HCT116 (cell line): Measurements from ENCODE around the gene EVI5. TPM values are rescaled to one million over a fixed set of nuclear protein-coding genes. Genes with fewer than 3 reads are reported as not detected.

Source experiments
- ATAC-seq: fragments of 200-7000 bp; cut with Tn5 transposase; 2 replicates; pipeline ENCODE4 v1.9.1; 2020; ENCODE audit warnings: mild to moderate bottlenecking, moderate library complexity
- BruUV-seq: library from RNA; stranded (reverse); fragments of 400-500 nt; replicated peaks from 2 replicates; lab custom pipeline; 2021; lab: Mats Ljungman, UMichigan
- CTCF ChIA-PET: fragments of 300-600 bp; sonication (Branson Sonifier 250); formaldehyde crosslinking; loops from one replicate; lab custom pipeline; 2021; ENCODE audit warnings: antibody characterized with exemption; lab: Charles Lee
- POLR2A ChIA-PET: fragments of 300-600, 350-600 bp; sonication (Branson Sonifier 250); formaldehyde crosslinking; loops from one replicate; lab custom pipeline; 2021; ENCODE audit warnings: antibody characterized with exemption; lab: Charles Lee
- RAD21 ChIA-PET, 2 experiments: fragments of 300-600 bp; sonication (Branson Sonifier 250); formaldehyde crosslinking; loops; one replicate each; lab custom pipeline; 2023; ENCODE audit warnings: low total read pairs in 2 of 2; ENCODE audit not compliant: uncharacterized antibody in 2 of 2, unreplicated experiment in 2 of 2, low non-redundant PET in 1 of 2; lab: Charles Lee
- DNase-seq: peaks from one replicate; pipeline ENCODE4 v3.0.0-alpha.2; 2010; ENCODE audit warnings: low read depth, low spot score
- H2AFZ ChIP-seq: fragments of 200-600 bp; shearing (Covaris generic), sonication (generic); 2 replicates; pipeline ENCODE4 v1.6.1; 2017; ENCODE audit warnings: low read depth, mixed run types, mixed read lengths, antibody characterized with exemption, low read length; ENCODE audit not compliant: poor library complexity, severe bottlenecking
- H3K27ac ChIP-seq: 2 replicates; pipeline ENCODE4 v1.5.1; 2012; ENCODE audit warnings: low read depth, low read length
- H3K27me3 ChIP-seq: fragments of 200-600 bp; sonication (generic); 2 replicates; pipeline ENCODE4 v1.6.1; 2016; ENCODE audit warnings: mixed run types, low read length, mixed read lengths; ENCODE audit not compliant: insufficient read depth
- H3K36me3 ChIP-seq, 2 experiments: fragments of 200-500 bp in 1 of 2; fragments of 200-600 bp in 1 of 2; sonication (Bioruptor generic) in 1 of 2; sonication (generic) in 1 of 2; 2 replicates each; pipeline versions ENCODE4 v1.5.1 to v1.6.1; 2014 to 2016; ENCODE audit warnings: low read length in 2 of 2, inconsistent platforms in 1 of 2, mixed read lengths in 1 of 2, mixed run types in 1 of 2; ENCODE audit not compliant: insufficient read depth in 2 of 2, control insufficient read depth in 1 of 2
- H3K4me1 ChIP-seq, 2 experiments: fragments of 200-600 bp in 1 of 2; sonication (generic) in 1 of 2; 2 replicates each; pipeline versions ENCODE4 v1.5.1 to v1.6.1; 2012 to 2017; ENCODE audit warnings: low read length in 2 of 2, inconsistent platforms in 1 of 2, mild to moderate bottlenecking in 1 of 2, mixed read lengths in 1 of 2, mixed run types in 1 of 2, moderate library complexity in 1 of 2; ENCODE audit not compliant: insufficient read depth in 2 of 2, control insufficient read depth in 1 of 2
- H3K4me2 ChIP-seq: fragments of 200-600 bp; sonication (generic); 2 replicates; pipeline ENCODE4 v1.6.1; 2017; ENCODE audit warnings: mixed run types, low read length, mixed read lengths
- H3K4me3 ChIP-seq, 2 experiments: fragments of 200-600 bp in 1 of 2; sonication (generic) in 1 of 2; replicated peaks in 1 of 2; 2 replicates each; pipeline ENCODE4 v1.5.1; 2011 to 2016; ENCODE audit warnings: low read length in 2 of 2, control low read depth in 1 of 2, low read depth in 1 of 2, mild to moderate bottlenecking in 1 of 2, mixed read lengths in 1 of 2, mixed run types in 1 of 2
- H3K79me2 ChIP-seq: fragments of 200-600 bp; sonication (generic); 2 replicates; pipeline ENCODE4 v1.6.1; 2017; ENCODE audit warnings: mild to moderate bottlenecking, mixed run types, low read length, moderate library complexity, mixed read lengths; ENCODE audit not compliant: insufficient read depth
- H3K9ac ChIP-seq: fragments of 200-600 bp; sonication (generic); 2 replicates; pipeline ENCODE4 v1.6.1; 2016; ENCODE audit warnings: low read length, mixed read lengths
- H3K9me2 ChIP-seq: fragments of 200-600 bp; sonication (generic), shearing (Covaris generic); 2 replicates; pipeline ENCODE4 v1.6.1; 2017; ENCODE audit warnings: mixed run types, mild to moderate bottlenecking, moderate library complexity; ENCODE audit not compliant: insufficient read depth
- H3K9me3 ChIP-seq, 2 experiments: fragments of 200-500 bp in 1 of 2; fragments of 200-600 bp in 1 of 2; sonication (Bioruptor generic) in 1 of 2; sonication (generic) in 1 of 2; 2 replicates each; pipeline ENCODE4 v1.6.1; 2014 to 2017; ENCODE audit warnings: low read length in 2 of 2, mixed read lengths in 2 of 2, inconsistent platforms in 1 of 2, low read depth in 1 of 2, mild to moderate bottlenecking in 1 of 2, mixed run types in 1 of 2, moderate library complexity in 1 of 2; ENCODE audit not compliant: control insufficient read depth in 1 of 2, insufficient read depth in 1 of 2
- H4K20me1 ChIP-seq: fragments of 200-600 bp; sonication (generic), shearing (Covaris generic); 2 replicates; pipeline ENCODE4 v1.6.1; 2017; ENCODE audit warnings: mixed run types, mild to moderate bottlenecking, moderate library complexity; ENCODE audit not compliant: insufficient read depth
- CBX3 ChIP-seq: IDR thresholded peaks from 2 replicates; pipeline ENCODE4 v1.6.1; 2012; ENCODE audit warnings: low read depth
- EGR1 ChIP-seq: IDR thresholded peaks from 2 replicates; pipeline ENCODE4 v1.6.1; 2012; ENCODE audit warnings: low read depth
- EZH2 ChIP-seq: fragments of 200-600 bp; sonication (generic); IDR thresholded peaks from 2 replicates; pipeline ENCODE4 v1.6.1; 2017; ENCODE audit warnings: antibody characterized with exemption, mixed run types
- POLR2AphosphoS5 ChIP-seq: IDR thresholded peaks from 2 replicates; pipeline ENCODE4 v1.6.1; 2011; ENCODE audit warnings: mild to moderate bottlenecking, low read depth, low read length, moderate library complexity
- REST ChIP-seq: IDR thresholded peaks from 2 replicates; pipeline ENCODE4 v1.6.1; 2012; ENCODE audit warnings: low read depth
- SP1 ChIP-seq: IDR thresholded peaks from 2 replicates; pipeline ENCODE4 v1.6.1; 2012; ENCODE audit warnings: low read depth
- SRF ChIP-seq: IDR thresholded peaks from 2 replicates; pipeline ENCODE4 v1.6.1; 2012; ENCODE audit warnings: low read depth
- YY1 ChIP-seq: IDR thresholded peaks from 2 replicates; pipeline ENCODE4 v1.6.1; 2011; ENCODE audit warnings: low read length, low read depth, moderate library complexity, mild to moderate bottlenecking; ENCODE audit not compliant: insufficient replicate concordance; ENCODE audit errors: extremely low read depth
- ZFX ChIP-seq: fragments of 450-650 bp; IDR thresholded peaks from 2 replicates; pipeline ENCODE4 v1.6.1; 2017
- ZNF274 ChIP-seq: fragments of 200-500 bp; sonication (Bioruptor generic); IDR thresholded peaks from 2 replicates; pipeline ENCODE4 v1.6.1; 2014; ENCODE audit warnings: mild to moderate bottlenecking, low read depth, low read length, inconsistent platforms
- intact Hi-C: fragments of 100-400 bp; cut with micrococcal nuclease; formaldehyde crosslinking; loops from 2 replicates; pipeline ENCODE4 v1.10.0; 2022
- total RNA-seq: library from RNA; stranded (reverse); gene quantifications from one replicate; pipeline ENCODE4 v1.2.1, GENCODE V29; 2021; ENCODE audit not compliant: unreplicated experiment
- TF ChIP-seq, protein P1 (sequence below): IDR thresholded peaks from 2 replicates; pipeline ENCODE4 v1.6.1; 2012

EVI5 gene
- total RNA-seq, 1 experiment from 2014 or later, result 21.8 TPM

GRCh38 chr1:92470216-92470615 lies 314.7 kb downstream of the EVI5 start (continued):
- TF ChIP-seq REST (no peak), EGR1 (no peak), POLR2AphosphoS5 (no peak)

DNA sequence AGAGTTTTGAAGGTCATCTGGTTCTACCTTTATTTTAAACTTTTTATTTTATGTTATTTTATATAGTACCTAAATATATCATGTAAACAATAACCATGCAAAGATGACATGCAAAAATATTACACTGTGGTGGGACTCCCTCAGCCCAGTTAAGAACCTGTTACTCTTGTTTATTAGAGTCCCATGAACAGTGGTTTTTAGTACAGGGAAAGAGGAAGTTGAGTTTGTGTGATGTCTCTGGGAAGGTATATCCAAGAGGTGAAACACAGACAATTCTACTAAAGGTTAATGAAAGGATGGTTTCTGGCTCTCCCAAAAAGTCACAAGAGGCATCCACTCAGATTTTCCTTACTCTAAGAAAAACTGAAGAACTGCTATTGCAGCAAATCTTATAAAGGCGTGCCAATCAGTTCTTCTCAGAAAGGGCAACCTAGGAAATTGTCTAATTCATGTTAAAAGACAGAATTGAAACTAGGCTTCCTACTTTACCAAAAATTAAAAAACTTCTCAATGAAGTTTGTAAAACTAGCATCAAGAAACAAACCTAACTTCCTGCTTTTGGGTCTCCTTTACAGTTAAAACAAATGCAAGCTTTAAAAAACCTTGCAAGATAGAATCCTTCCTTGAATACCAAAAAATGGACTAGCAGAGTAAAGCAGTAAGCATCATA lies 318.1 kb downstream of the EVI5 start:
- ChIA-PET CTCF (no interaction called here), POLR2A (no interaction called here)
- intact Hi-C loops, result no loop called here

More for the DNA sequence above, 318.1 kb downstream of the EVI5 start:
- DNase-seq (no peak), ATAC-seq (no peak)
- Histone ChIP-seq H3K4me1 (no peaks in the 10 kb centered on the region), H3K27me3 (no peaks in the 10 kb centered on the region), H3K9me3 (no peaks in the 10 kb centered on the region), H3K9ac (no peak overlapping the region), H3K79me2 (no peaks in the 10 kb centered on the region), H2AFZ (no peak overlapping the region), H3K36me3 (no peaks in the 10 kb centered on the region), H3K9me2 (no peaks in the 10 kb centered on the region), H4K20me1 (no peaks in the 10 kb centered on the region), H3K4me3 (no peak overlapping the region), H3K27ac (no peak overlapping the region), H3K4me2 (no peak overlapping the region)
- RAD21 ChIA-PET, result no interaction called here
- BruUV-seq, result no TSS peak
- TF ChIP-seq EZH2 (no peak), CBX3 (no peak), SRF (no peak), ZFX (no peak), ZNF274 (no peak), SP1 (no peak), YY1 (no peak)
- TF ChIP-seq, protein P1, sequence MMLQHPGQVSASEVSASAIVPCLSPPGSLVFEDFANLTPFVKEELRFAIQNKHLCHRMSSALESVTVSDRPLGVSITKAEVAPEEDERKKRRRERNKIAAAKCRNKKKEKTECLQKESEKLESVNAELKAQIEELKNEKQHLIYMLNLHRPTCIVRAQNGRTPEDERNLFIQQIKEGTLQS, result no peak
